ENCODE data around the gene SLC9A9.

- TF ChIP-seq CTCF (IDR thresholded peaks at IDR 0.05) (no peak), POLR2A (IDR thresholded peaks at IDR 0.05; ENCODE audit: low read depth) (no peak)
Observed at GRCh38 chr3:143242691-143243090, 605.6 kb downstream of the SLC9A9 start.

Measured in esophagus muscularis mucosa (tissue), 3 donors.